ENCODE data around the gene BICRA. TPM values are rescaled to one million over a fixed set of nuclear protein-coding genes. Genes with fewer than 3 reads are reported as not detected.

Gene BICRA
- total and polyA plus RNA-seq, 2 of the 4 experiments (the other 2 are of a cell fraction), result 1.8 to 3.5 TPM

DNA sequence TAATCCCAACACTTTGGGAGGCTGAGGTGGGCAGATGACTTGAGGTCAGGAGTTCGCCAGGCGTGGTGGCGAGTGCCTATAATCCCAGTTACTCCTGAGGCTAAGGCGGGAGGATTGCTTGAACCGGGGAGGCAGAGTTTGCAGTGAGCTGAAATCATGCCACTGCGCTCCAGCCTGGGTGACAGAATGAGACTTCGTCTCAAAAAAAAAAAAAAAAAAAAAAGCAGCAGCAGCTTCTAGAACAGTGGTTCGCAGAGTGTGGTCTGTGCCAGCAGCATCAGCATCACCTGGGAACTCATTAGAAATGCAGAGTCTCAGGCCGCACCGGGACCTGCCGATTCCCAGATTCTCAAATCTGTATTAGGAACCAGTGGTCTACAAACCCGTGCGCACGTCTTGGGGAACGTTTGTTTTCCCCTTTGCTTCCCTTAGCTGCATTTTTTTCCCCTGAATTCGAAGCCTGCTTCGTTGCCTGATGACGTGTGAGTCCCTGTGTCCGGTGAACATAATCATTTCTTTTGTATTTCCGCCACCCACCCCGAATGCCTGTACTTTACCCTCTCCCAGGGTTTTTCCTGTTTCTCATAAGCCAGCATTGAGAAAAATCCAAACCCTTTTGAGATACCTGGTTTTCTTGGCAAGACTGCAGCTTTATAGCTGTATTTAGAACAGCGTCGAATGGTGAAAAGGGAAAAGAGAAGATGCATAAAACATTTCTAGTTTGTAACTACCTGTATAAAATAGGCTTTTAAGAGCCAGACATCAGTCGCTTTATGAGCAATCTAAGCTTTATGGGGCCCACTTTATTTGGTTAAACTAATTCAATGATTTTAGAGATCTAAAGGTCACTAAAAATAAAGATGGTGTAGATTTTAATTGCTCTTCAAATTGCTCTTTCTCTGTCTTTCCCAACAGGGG is 49.8 kb downstream of the BICRA start:
- Histone ChIP-seq H2AK9ac (replicated peaks; ENCODE audit: low read depth, low read length, poor library complexity) (no peak overlapping the region), H4K20me1 (ENCODE audit: insufficient read depth, low read length) (peaks cover 78% of the 10 kb centered on the region), H4K8ac (ENCODE audit: low read depth in 2 of 2, low read length in 2 of 2) (no peak overlapping the region), H3K9me1 (ENCODE audit: insufficient read depth, low read length) (peaks cover 25% of the 10 kb centered on the region), H3K4me3 (ENCODE audit: insufficient read depth, low read depth, low read length) (no peak overlapping the region), H3K9ac (ENCODE audit: low read depth, low read length) (no peak overlapping the region), H2AK5ac (ENCODE audit: low read depth, low read length) (no peak overlapping the region), H4K5ac (ENCODE audit: low read depth, low read length) (no peak overlapping the region), H3K4me1 (ENCODE audit: control insufficient read depth, insufficient read depth, low read length) (peaks cover 16% of the 10 kb centered on the region), H3K9me3 (ENCODE audit: control insufficient read depth, insufficient read depth, low read length) (no peaks in the 10 kb centered on the region), H3K56ac (ENCODE audit: extremely low read depth, insufficient read depth, low read length) (no peak overlapping the region), H2AFZ (replicated peaks; ENCODE audit: low read length, poor library complexity) (no peak overlapping the region), H3K27ac (ENCODE audit: insufficient read depth, low read length) (no peak overlapping the region), H3K23ac (ENCODE audit: low read depth, low read length) (no peak overlapping the region), H3K4me2 (ENCODE audit: low read depth, low read length) (no peak overlapping the region), H2BK5ac (ENCODE audit: low read depth, low read length, poor library complexity, severe bottlenecking) (no peak overlapping the region), H3K27me3 (ENCODE audit: control insufficient read depth, insufficient read depth, low read length) (no peaks in the 10 kb centered on the region), H3K18ac (ENCODE audit: low read depth, low read length) (no peak overlapping the region), H2BK20ac (ENCODE audit: low read depth, low read length) (no peak overlapping the region), H3K79me1 (ENCODE audit: low read depth in 1 of 2, low read length in 2 of 2) (peaks cover 54 to 83% of the 10 kb centered on the region in 2 experiments), H3K14ac (replicated peaks; ENCODE audit: low read depth, low read length) (no peak overlapping the region), H3K36me3 (ENCODE audit: control insufficient read depth, insufficient read depth, low read length) (peaks cover 7% of the 10 kb centered on the region), H3K4ac (ENCODE audit: low read depth, low read length) (no peak overlapping the region), H4K91ac (ENCODE audit: insufficient read depth, low read depth, low read length) (no peak overlapping the region), H2BK15ac (ENCODE audit: low read depth, low read length) (no peak overlapping the region), H2BK120ac (ENCODE audit: low read depth, low read length) (no peak overlapping the region)
- ChIA-PET POLR2A (ENCODE audit: unreplicated experiment) (no interaction called here), CTCF (interaction anchor here (0.6 kb wide), 1 partner anchor 1016 kb away, joined by 3 read pairs; no protein-coding TSS in a partner anchor)
- no TSS peak for BruUV-seq (replicated peaks)
- ATAC-seq (ENCODE audit: low read depth) (no peak), DNase-seq (no peak)
- 92% methylated on average over 16 of the region's 24 CpGs; no CpG with 5 or more reads in 1 of the 2 experiments for WGBS, 2 experiments (ENCODE audit: extremely low coverage in 2 of 2, insufficient read length in 1 of 2)
- in situ Hi-C loops (cut with MboI; ENCODE audit: low sequenced_read_pairs), result no loop called here
- dilution Hi-C loops (cut with HindIII; ENCODE audit: low sequenced_read_pairs, unreplicated experiment), result no loop called here
- intact Hi-C loops (cut with micrococcal nuclease), result no loop called here
- TF ChIP-seq NFE2L2 (IDR thresholded peaks at IDR 0.05; ENCODE audit: low read depth, low read length) (no peak), MAZ (IDR thresholded peaks at IDR 0.05; ENCODE audit: borderline replicate concordance, low read depth, low read length) (no peak), RAD21 (IDR thresholded peaks at IDR 0.05; ENCODE audit: low read length) (no peak), MXI1 (IDR thresholded peaks at IDR 0.05; ENCODE audit: borderline replicate concordance, low read depth, low read length) (no peak), SMC3 (IDR thresholded peaks at IDR 0.05; ENCODE audit: low read depth, low read length) (no peak), POLR2A (IDR thresholded peaks at IDR 0.05; ENCODE audit: low read depth, low read length) (no peak), FOS (IDR thresholded peaks at IDR 0.05; ENCODE audit: low read depth, low read length) (no peak), BHLHE40 (IDR thresholded peaks at IDR 0.05; ENCODE audit: low read depth, low read length) (no peak), MAFK (IDR thresholded peaks at IDR 0.05; ENCODE audit: low read depth, low read length) (no peak), RCOR1 (IDR thresholded peaks at IDR 0.05; ENCODE audit: insufficient replicate concordance, low read length) (no peak), CHD1 (IDR thresholded peaks at IDR 0.05; ENCODE audit: low read depth, low read length) (no peak), CEBPB (IDR thresholded peaks at IDR 0.05; ENCODE audit: low read depth, low read length) (no peak), RFX5 (IDR thresholded peaks at IDR 0.05; ENCODE audit: low read depth, low read length) (no peak)
- TF ChIP-seq, protein P1, sequence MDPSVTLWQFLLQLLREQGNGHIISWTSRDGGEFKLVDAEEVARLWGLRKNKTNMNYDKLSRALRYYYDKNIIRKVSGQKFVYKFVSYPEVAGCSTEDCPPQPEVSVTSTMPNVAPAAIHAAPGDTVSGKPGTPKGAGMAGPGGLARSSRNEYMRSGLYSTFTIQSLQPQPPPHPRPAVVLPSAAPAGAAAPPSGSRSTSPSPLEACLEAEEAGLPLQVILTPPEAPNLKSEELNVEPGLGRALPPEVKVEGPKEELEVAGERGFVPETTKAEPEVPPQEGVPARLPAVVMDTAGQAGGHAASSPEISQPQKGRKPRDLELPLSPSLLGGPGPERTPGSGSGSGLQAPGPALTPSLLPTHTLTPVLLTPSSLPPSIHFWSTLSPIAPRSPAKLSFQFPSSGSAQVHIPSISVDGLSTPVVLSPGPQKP (IDR thresholded peaks at IDR 0.05; ENCODE audit: borderline replicate concordance, low read depth, low read length), result no peak
- TF ChIP-seq, protein P2, sequence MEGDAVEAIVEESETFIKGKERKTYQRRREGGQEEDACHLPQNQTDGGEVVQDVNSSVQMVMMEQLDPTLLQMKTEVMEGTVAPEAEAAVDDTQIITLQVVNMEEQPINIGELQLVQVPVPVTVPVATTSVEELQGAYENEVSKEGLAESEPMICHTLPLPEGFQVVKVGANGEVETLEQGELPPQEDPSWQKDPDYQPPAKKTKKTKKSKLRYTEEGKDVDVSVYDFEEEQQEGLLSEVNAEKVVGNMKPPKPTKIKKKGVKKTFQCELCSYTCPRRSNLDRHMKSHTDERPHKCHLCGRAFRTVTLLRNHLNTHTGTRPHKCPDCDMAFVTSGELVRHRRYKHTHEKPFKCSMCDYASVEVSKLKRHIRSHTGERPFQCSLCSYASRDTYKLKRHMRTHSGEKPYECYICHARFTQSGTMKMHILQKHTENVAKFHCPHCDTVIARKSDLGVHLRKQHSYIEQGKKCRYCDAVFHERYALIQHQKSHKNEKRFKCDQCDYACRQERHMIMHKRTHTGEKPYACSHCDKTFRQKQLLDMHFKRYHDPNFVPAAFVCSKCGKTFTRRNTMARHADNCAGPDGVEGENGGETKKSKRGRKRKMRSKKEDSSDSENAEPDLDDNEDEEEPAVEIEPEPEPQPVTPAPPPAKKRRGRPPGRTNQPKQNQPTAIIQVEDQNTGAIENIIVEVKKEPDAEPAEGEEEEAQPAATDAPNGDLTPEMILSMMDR (conservative IDR thresholded peaks at IDR 0.05; ENCODE audit: low read depth, low read length), result no peak
